ENCODE results near the gene TBC1D4.

The TBC1D4 gene

DNA sequence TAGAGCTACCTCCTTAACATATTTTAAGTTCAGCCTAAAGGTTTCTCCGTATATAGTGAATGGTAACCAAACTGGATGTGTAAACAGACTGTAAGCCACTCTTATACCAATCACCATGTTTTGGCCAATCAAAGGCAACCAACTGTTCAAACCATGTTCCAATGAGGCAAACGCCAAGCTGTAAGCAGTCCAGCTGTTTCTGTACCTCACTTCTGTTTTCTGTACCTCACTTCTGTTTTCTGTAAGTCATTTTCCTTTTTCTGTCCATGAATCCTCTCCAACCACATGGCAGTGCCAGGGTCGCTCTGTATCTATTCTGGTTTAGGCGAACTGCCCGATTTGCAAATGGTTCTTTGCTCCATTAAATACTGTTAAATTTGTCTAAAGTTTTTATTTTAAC is 31.3 kb upstream of the TBC1D4 start:
- no peak for DNase-seq (ENCODE audit: extremely low spot score)
- ChIA-PET POLR2A (no interaction called here), CTCF (interaction anchor here (1.6 kb wide), 1 partner anchor 10 kb away, joined by 3 read pairs; no protein-coding TSS in a partner anchor)
- TF ChIP-seq BHLHE40 (IDR thresholded peaks at IDR 0.05; ENCODE audit: borderline replicate concordance) (no peak), ARNT (IDR thresholded peaks at IDR 0.05) (no peak), ELF4 (IDR thresholded peaks at IDR 0.05) (no peak), HDGF (IDR thresholded peaks at IDR 0.05; ENCODE audit: borderline replicate concordance) (no peak), SP1 (IDR thresholded peaks at IDR 0.05) (no peak), FOXK2 (IDR thresholded peaks at IDR 0.05) (no peak), CTBP1 (IDR thresholded peaks at IDR 0.05; ENCODE audit: borderline replicate concordance) (no peak), SUZ12 (IDR thresholded peaks at IDR 0.05) (no peak), FOXA1 (IDR thresholded peaks at IDR 0.05) (no peak), FOXM1 (IDR thresholded peaks at IDR 0.05; ENCODE audit: borderline replicate concordance) (no peak), LEF1 (IDR thresholded peaks at IDR 0.05; ENCODE audit: borderline replicate concordance) (no peak), ZNF384 (IDR thresholded peaks at IDR 0.05) (no peak), L3MBTL2 (conservative IDR thresholded peaks at IDR 0.05) (no peak), TARDBP (IDR thresholded peaks at IDR 0.05) (no peak)

DNA sequence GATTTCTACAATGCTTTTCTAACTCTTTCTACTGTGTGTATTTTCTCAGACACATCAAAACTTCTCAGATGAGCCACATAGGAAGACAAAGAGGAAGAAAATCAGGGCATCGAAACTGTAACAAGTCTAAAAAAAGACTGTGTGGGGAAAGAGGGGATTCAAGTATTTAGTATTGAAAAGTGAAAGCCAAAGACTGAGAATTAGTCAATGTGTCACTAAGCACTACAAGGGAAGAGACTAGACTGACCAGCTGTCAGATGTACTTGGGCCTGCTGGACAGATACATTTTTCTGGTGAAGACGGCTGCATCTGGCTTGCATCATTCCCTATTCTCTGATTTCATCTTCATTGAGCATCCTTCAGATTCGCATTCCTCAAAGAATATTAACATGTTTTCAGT is 30.3 kb upstream of the TBC1D4 start:
- CTCF ChIA-PET = no interaction called here
- POLR2A ChIA-PET = no interaction called here
- DNase-seq (ENCODE audit: extremely low spot score) = no peak
- TF ChIP-seq HDGF (IDR thresholded peaks at IDR 0.05; ENCODE audit: borderline replicate concordance) = no peak
- no peak for TF ChIP-seq TARDBP (IDR thresholded peaks at IDR 0.05)
- no peak for TF ChIP-seq ZNF384 (IDR thresholded peaks at IDR 0.05)
- TF ChIP-seq FOXM1 (IDR thresholded peaks at IDR 0.05; ENCODE audit: borderline replicate concordance) = no peak

GRCh38 chr13:75511051-75511625 is 29.2 kb upstream of the TBC1D4 start:
- CTCF ChIA-PET = no interaction called here
- POLR2A ChIA-PET = no interaction called here
- TF ChIP-seq FOXM1 (IDR thresholded peaks at IDR 0.05; ENCODE audit: borderline replicate concordance) (no peak), ZNF384 (IDR thresholded peaks at IDR 0.05) (no peak), ARNT (IDR thresholded peaks at IDR 0.05) (no peak), LEF1 (IDR thresholded peaks at IDR 0.05; ENCODE audit: borderline replicate concordance) (no peak)
- DNase-seq (ENCODE audit: extremely low spot score) = no peak

DNA sequence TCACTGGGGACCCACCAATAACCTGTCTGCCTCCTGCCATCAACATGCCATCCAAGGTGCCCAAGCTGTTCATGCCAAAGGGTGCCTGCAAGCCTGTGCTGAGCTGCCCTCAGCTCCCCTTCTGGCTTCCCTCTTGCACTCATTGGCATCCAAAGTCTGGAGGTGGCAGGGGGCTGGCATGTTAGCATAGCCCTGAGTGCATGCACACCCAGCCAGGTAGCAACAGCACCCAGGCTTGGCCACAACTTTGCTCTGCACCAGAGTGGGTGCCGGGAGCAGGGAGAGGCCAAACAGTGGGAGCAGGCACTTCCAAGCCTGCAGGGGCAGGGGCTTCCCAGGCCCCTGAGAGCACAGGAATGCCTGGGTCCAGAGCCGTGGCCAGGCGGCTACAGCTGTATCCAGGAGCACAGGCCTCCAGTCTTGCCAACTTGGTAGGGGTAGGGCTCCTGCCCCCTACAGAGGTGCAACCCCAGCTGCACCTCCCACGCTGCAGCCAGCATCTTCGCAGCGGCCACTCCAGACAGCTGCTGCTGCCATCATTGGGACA is 26.1 kb upstream of the TBC1D4 start:
- POLR2A ChIA-PET = no interaction called here
- DNase-seq (ENCODE audit: extremely low spot score) = no peak
- CTCF ChIA-PET = no interaction called here
- no peak for TF ChIP-seq LEF1 (IDR thresholded peaks at IDR 0.05; ENCODE audit: borderline replicate concordance)
- no peak for TF ChIP-seq CTBP1 (IDR thresholded peaks at IDR 0.05; ENCODE audit: borderline replicate concordance)
- TF ChIP-seq, protein P1, sequence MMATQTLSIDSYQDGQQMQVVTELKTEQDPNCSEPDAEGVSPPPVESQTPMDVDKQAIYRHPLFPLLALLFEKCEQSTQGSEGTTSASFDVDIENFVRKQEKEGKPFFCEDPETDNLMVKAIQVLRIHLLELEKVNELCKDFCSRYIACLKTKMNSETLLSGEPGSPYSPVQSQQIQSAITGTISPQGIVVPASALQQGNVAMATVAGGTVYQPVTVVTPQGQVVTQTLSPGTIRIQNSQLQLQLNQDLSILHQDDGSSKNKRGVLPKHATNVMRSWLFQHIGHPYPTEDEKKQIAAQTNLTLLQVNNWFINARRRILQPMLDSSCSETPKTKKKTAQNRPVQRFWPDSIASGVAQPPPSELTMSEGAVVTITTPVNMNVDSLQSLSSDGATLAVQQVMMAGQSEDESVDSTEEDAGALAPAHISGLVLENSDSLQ (IDR thresholded peaks at IDR 0.05) = no peak
- TF ChIP-seq L3MBTL2 (conservative IDR thresholded peaks at IDR 0.05) = no peak
- TF ChIP-seq NFRKB (IDR thresholded peaks at IDR 0.05) = no peak
- TF ChIP-seq HDGF (IDR thresholded peaks at IDR 0.05; ENCODE audit: borderline replicate concordance) = 0 out of 2 replicates have a peak, but pooled peaks have one; percentile 47

GRCh38 chr13:75507027-75508001 is 25.3 kb upstream of the TBC1D4 start:
- TF ChIP-seq CTBP1 (IDR thresholded peaks at IDR 0.05; ENCODE audit: borderline replicate concordance) (no peak), LEF1 (IDR thresholded peaks at IDR 0.05; ENCODE audit: borderline replicate concordance) (no peak), ZNF384 (IDR thresholded peaks at IDR 0.05) (no peak), FOXA1 (IDR thresholded peaks at IDR 0.05) (no peak), L3MBTL2 (conservative IDR thresholded peaks at IDR 0.05) (no peak), FOXM1 (IDR thresholded peaks at IDR 0.05; ENCODE audit: borderline replicate concordance) (no peak), NFRKB (IDR thresholded peaks at IDR 0.05) (no peak), SP1 (IDR thresholded peaks at IDR 0.05) (no peak)
- CTCF ChIA-PET = interaction anchor here (0.5 kb wide), 1 partner anchor 22 kb away, joined by 3 read pairs; no protein-coding TSS in a partner anchor
- POLR2A ChIA-PET = no interaction called here
- DNase-seq (ENCODE audit: extremely low spot score) = no peak

DNA sequence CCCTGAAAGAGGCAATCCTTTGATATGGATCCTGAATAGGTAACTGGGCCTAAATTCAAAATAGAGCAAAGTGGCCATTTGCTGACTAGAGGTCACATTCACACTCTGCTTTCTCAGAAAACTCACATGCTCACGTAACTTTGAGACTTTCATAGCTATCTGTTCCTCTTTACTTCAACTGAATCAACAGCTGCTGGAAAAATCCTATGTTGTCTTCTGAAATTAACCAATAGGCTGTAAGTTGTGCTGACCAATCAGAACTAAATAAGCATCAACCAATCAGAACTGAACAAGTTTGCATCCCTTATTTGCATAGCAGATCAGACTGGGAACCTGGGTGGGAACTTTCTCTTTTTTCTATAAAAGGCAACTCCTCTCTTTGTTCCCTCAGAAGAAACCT is 24.0 kb upstream of the TBC1D4 start:
- no peak for DNase-seq (ENCODE audit: extremely low spot score)
- no peak for TF ChIP-seq LEF1 (IDR thresholded peaks at IDR 0.05; ENCODE audit: borderline replicate concordance)
- no peak for TF ChIP-seq SUZ12 (IDR thresholded peaks at IDR 0.05)
- TF ChIP-seq CTBP1 (IDR thresholded peaks at IDR 0.05; ENCODE audit: borderline replicate concordance) = no peak
- no peak for TF ChIP-seq ARNT (IDR thresholded peaks at IDR 0.05)
- TF ChIP-seq ZNF384 (IDR thresholded peaks at IDR 0.05) = no peak
- no peak for TF ChIP-seq HDGF (IDR thresholded peaks at IDR 0.05; ENCODE audit: borderline replicate concordance)
- no peak for TF ChIP-seq SP1 (IDR thresholded peaks at IDR 0.05)
- no peak for TF ChIP-seq ELF4 (IDR thresholded peaks at IDR 0.05)
- no peak for TF ChIP-seq L3MBTL2 (conservative IDR thresholded peaks at IDR 0.05)
- TF ChIP-seq FOXM1 (IDR thresholded peaks at IDR 0.05; ENCODE audit: borderline replicate concordance) = no peak
- no peak for TF ChIP-seq FOXK2 (IDR thresholded peaks at IDR 0.05)
- no peak for TF ChIP-seq NFRKB (IDR thresholded peaks at IDR 0.05)
- no peak for TF ChIP-seq FOXA1 (IDR thresholded peaks at IDR 0.05)
- TF ChIP-seq, protein P1 (IDR thresholded peaks at IDR 0.05) = no peak
- no peak for TF ChIP-seq TARDBP (IDR thresholded peaks at IDR 0.05)
- no peak for TF ChIP-seq BHLHE40 (IDR thresholded peaks at IDR 0.05; ENCODE audit: borderline replicate concordance)
- POLR2A ChIA-PET = no interaction called here
- CTCF ChIA-PET = no interaction called here

Measured in HEK293T (cell line).